Measurements from ENCODE around the gene TARS1. TPM values are rescaled to one million over a fixed set of nuclear protein-coding genes. Genes with fewer than 3 reads are reported as not detected.

The TARS1 gene
- total RNA-seq, 4 donors from 2014 or later = 78.3 to 96.6 (median 81.1) TPM

DNA sequence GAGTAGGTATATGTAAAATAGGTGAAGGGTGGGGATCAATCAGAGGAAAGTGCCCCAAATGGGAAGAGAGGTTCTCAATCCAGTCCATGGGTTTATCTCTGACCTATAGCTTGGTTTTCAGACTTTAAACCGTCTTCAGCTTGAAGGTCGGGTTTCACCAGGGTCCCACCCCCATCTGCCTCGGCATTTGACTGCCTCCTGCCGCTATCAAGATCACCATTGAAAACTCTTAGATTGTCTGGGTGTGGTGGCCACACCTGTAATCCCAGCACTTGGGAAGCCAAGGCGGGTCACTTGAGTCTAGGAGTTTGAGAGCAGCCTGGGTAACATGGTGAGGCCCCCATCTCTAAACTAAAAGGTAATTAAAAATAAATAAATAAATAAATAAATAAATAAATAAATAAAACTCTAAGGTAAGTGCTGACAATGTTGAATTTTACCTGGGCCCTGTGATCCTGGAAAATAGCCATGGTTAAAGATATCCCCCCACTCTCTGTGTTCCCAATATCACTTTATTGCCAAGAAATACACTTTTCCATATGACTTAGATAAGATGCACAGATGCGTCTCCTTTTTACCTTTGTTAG lies 48.8 kb downstream of the TARS1 start:
- no peaks in the 10 kb centered on the region for H3K9me3 ChIP-seq
- WGBS, 2 donors = 93 to 96% methylated on average over 6 of the region's 6 CpGs

DNA sequence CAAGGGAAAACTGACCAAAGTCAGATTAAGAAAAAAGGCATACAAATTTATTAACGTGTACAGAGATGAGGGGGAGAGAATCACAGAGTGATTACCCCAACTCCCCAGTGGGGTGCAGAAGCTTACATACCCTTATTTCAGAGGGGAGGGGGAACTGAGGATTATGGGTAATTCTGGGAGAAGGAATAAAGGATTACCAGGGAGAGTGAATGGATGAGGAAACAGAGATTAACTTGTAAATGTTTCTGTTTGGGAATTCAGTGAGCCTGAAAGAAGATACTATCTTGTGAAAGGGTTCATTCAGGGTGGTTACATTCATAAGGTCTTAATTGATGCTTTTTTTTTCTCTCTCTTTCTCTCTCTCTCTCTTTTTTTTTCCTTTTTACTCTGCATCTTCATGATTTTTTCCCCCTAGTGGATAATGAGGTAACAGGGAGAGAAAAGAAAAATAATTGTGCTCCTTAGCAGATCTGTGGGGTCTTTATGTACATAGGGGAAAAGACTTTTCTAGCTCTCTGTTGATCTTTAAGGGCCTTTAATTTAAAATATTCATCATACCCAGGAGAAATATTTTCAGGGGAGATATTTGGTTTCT lies 49.4 kb downstream of the TARS1 start:
- WGBS, 2 donors = 68 to 91% methylated on average over 1 of the region's 1 CpG
- no peak for DNase-seq
- H3K9me3 ChIP-seq = no peaks in the 10 kb centered on the region
- H3K4me1 ChIP-seq = no peaks in the 10 kb centered on the region
- H3K4me3 ChIP-seq (replicated peaks in 1 of 3) = no peak overlapping the region
- no peak for TF ChIP-seq POLR2A (IDR thresholded peaks at IDR 0.05)
- TF ChIP-seq, protein P1, sequence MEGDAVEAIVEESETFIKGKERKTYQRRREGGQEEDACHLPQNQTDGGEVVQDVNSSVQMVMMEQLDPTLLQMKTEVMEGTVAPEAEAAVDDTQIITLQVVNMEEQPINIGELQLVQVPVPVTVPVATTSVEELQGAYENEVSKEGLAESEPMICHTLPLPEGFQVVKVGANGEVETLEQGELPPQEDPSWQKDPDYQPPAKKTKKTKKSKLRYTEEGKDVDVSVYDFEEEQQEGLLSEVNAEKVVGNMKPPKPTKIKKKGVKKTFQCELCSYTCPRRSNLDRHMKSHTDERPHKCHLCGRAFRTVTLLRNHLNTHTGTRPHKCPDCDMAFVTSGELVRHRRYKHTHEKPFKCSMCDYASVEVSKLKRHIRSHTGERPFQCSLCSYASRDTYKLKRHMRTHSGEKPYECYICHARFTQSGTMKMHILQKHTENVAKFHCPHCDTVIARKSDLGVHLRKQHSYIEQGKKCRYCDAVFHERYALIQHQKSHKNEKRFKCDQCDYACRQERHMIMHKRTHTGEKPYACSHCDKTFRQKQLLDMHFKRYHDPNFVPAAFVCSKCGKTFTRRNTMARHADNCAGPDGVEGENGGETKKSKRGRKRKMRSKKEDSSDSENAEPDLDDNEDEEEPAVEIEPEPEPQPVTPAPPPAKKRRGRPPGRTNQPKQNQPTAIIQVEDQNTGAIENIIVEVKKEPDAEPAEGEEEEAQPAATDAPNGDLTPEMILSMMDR (IDR thresholded peaks at IDR 0.05) = no peak
- intact Hi-C loops (cut with DNase I) = no loop called here
- no peaks in the 10 kb centered on the region for H3K27me3 ChIP-seq
- no peak overlapping the region for H3K27ac ChIP-seq
- H3K36me3 ChIP-seq = no peaks in the 10 kb centered on the region

More for the DNA sequence above, 48.8 kb downstream of the TARS1 start:
- no peak for DNase-seq
- intact Hi-C loops (cut with DNase I) = no loop called here
- H3K4me1 ChIP-seq = no peaks in the 10 kb centered on the region
- no peak overlapping the region for H3K4me3 ChIP-seq (replicated peaks in 1 of 3)
- H3K27ac ChIP-seq = no peak overlapping the region
- no peaks in the 10 kb centered on the region for H3K36me3 ChIP-seq
- TF ChIP-seq POLR2A (IDR thresholded peaks at IDR 0.05) = no peak
- TF ChIP-seq, protein P1 (IDR thresholded peaks at IDR 0.05) = no peak
- H3K27me3 ChIP-seq = no peaks in the 10 kb centered on the region

GRCh38 chr5:33491941-33492340 lies 51.2 kb downstream of the TARS1 start:
- TF ChIP-seq POLR2A (IDR thresholded peaks at IDR 0.05) = no peak
- TF ChIP-seq, protein P1 (IDR thresholded peaks at IDR 0.05) = no peak
- no peaks in the 10 kb centered on the region for H3K4me1 ChIP-seq
- no peaks in the 10 kb centered on the region for H3K36me3 ChIP-seq
- H3K27me3 ChIP-seq = no peaks in the 10 kb centered on the region
- H3K9me3 ChIP-seq = no peaks in the 10 kb centered on the region
- intact Hi-C loops (cut with DNase I) = no loop called here
- H3K27ac ChIP-seq = no peak overlapping the region
- DNase-seq = no peak
- no peak overlapping the region for H3K4me3 ChIP-seq (replicated peaks in 1 of 3)

DNA sequence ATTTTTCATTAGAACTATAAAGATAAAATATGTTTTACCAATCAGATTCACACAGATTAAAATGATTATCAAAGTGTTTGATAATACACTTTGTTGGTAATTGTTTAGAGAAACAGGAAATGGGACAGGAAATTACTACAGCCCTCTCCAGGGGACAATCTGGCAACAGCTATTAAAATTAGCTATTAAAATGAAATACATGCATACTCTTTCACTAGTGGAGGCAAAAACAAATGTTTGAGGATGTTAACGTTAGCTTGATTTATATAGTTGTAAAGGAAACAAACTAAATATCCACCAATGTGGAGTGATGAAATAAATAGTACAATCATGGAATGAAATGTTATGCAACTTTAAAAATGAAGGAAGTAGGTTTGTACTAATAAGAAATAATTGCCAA lies 53.7 kb downstream of the TARS1 start:
- Histone ChIP-seq H3K36me3 (no peaks in the 10 kb centered on the region), H3K4me3 (replicated peaks in 1 of 3) (no peak overlapping the region), H3K9me3 (no peaks in the 10 kb centered on the region), H3K27ac (no peak overlapping the region), H3K27me3 (no peaks in the 10 kb centered on the region), H3K4me1 (no peaks in the 10 kb centered on the region)
- TF ChIP-seq POLR2A (IDR thresholded peaks at IDR 0.05) = no peak
- TF ChIP-seq, protein P1 (IDR thresholded peaks at IDR 0.05) = no peak
- WGBS, 2 donors = 59 to 61% methylated on average over 1 of the region's 1 CpG
- DNase-seq = no peak
- intact Hi-C loops (cut with DNase I) = no loop called here

- DNase-seq = no peak
- intact Hi-C loops (cut with DNase I) = no loop called here
- Histone ChIP-seq H3K4me3 (replicated peaks in 1 of 3) (no peak overlapping the region), H3K27me3 (no peaks in the 10 kb centered on the region), H3K36me3 (no peaks in the 10 kb centered on the region), H3K4me1 (no peaks in the 10 kb centered on the region), H3K9me3 (no peaks in the 10 kb centered on the region), H3K27ac (no peak overlapping the region)
- no peak for TF ChIP-seq POLR2A (IDR thresholded peaks at IDR 0.05)
- TF ChIP-seq, protein P1 (IDR thresholded peaks at IDR 0.05) = no peak
- WGBS, 2 donors = 88 to 95% methylated on average over 4 of the region's 4 CpGs
These were observed 60.5 kb downstream of the TARS1 start for GRCh38 chr5:33501260-33501659.
